Measurements from ENCODE around the gene ZNF70. TPM values are rescaled to one million over a fixed set of nuclear protein-coding genes. Genes with fewer than 3 reads are reported as not detected.

The ZNF70 gene
- total and polyA plus RNA-seq, 10 of the 15 experiments (the other 5 are each of a cell fraction or from before 2014, with no cell fraction given) = 0.15 to 2.3 (median 0.85) TPM

GRCh38 chr22:23767303-23767672, 16.4 kb upstream of the ZNF70 start (continued):
- TF ChIP-seq, protein P1, sequence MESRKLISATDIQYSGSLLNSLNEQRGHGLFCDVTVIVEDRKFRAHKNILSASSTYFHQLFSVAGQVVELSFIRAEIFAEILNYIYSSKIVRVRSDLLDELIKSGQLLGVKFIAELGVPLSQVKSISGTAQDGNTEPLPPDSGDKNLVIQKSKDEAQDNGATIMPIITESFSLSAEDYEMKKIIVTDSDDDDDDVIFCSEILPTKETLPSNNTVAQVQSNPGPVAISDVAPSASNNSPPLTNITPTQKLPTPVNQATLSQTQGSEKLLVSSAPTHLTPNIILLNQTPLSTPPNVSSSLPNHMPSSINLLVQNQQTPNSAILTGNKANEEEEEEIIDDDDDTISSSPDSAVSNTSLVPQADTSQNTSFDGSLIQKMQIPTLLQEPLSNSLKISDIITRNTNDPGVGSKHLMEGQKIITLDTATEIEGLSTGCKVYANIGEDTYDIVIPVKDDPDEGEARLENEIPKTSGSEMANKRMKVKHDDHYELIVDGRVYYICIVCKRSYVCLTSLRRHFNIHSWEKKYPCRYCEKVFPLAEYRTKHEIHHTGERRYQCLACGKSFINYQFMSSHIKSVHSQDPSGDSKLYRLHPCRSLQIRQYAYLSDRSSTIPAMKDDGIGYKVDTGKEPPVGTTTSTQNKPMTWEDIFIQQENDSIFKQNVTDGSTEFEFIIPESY (IDR thresholded peaks at IDR 0.05) = no peak
- TF ChIP-seq NR2F1 (conservative IDR thresholded peaks at IDR 0.05) (no peak), ZSCAN29 (IDR thresholded peaks at IDR 0.05) (no peak), GABPA (IDR thresholded peaks at IDR 0.05; ENCODE audit: low read depth) (no peak), SP1 (IDR thresholded peaks at IDR 0.05; ENCODE audit: low read depth, low read length) (no peak)
- TF ChIP-seq, protein P2, sequence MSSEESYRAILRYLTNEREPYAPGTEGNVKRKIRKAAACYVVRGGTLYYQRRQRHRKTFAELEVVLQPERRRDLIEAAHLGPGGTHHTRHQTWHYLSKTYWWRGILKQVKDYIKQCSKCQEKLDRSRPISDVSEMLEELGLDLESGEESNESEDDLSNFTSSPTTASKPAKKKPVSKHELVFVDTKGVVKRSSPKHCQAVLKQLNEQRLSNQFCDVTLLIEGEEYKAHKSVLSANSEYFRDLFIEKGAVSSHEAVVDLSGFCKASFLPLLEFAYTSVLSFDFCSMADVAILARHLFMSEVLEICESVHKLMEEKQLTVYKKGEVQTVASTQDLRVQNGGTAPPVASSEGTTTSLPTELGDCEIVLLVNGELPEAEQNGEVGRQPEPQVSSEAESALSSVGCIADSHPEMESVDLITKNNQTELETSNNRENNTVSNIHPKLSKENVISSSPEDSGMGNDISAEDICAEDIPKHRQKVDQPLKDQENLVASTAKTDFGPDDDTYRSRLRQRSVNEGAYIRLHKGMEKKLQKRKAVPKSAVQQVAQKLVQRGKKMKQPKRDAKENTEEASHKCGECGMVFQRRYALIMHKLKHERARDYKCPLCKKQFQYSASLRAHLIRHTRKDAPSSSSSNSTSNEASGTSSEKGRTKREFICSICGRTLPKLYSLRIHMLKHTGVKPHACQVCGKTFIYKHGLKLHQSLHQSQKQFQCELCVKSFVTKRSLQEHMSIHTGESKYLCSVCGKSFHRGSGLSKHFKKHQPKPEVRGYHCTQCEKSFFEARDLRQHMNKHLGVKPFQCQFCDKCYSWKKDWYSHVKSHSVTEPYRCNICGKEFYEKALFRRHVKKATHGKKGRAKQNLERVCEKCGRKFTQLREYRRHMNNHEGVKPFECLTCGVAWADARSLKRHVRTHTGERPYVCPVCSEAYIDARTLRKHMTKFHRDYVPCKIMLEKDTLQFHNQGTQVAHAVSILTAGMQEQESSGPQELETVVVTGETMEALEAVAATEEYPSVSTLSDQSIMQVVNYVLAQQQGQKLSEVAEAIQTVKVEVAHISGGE (CRISPR knock-in tag; IDR thresholded peaks at IDR 0.05) = no peak
- TF ChIP-seq, protein P3, sequence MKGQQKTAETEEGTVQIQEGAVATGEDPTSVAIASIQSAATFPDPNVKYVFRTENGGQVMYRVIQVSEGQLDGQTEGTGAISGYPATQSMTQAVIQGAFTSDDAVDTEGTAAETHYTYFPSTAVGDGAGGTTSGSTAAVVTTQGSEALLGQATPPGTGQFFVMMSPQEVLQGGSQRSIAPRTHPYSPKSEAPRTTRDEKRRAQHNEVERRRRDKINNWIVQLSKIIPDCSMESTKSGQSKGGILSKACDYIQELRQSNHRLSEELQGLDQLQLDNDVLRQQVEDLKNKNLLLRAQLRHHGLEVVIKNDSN (IDR thresholded peaks at IDR 0.05; ENCODE audit: borderline replicate concordance, extremely low read length, insufficient read depth, low read depth, low read length) = no peak
